Heart right ventricle (tissue), 16 donors: ENCODE data around the gene ATF2. TPM values are rescaled to one million over a fixed set of nuclear protein-coding genes. Genes with fewer than 3 reads are reported as not detected.

ENCODE experiments used
- ATAC-seq, 8 donors: fragments of 200-7000 bp; cut with Tn5 transposase; one replicate each; pipeline ENCODE4 v1.9.1; 2020; ENCODE audit warnings: mild to moderate bottlenecking in 8 of 8, moderate library complexity in 8 of 8, moderate number of reproducible peaks in 1 of 8
- DNase-seq, 2 donors: peaks; one replicate each; pipeline ENCODE4 v3.0.0-alpha.2; 2020
- H3K27ac ChIP-seq, 10 donors: fragments of 200-600 bp; sonication (generic) in 2 of 10; one replicate each; pipeline versions ENCODE4 v1.5.0 to v1.8.0; 2020 to 2022; ENCODE audit warnings: mild to moderate bottlenecking in 3 of 10
- H3K27me3 ChIP-seq, 7 donors: fragments of 200-600 bp; one replicate each; pipeline ENCODE4 v1.8.0; 2021 to 2022; ENCODE audit warnings: mild to moderate bottlenecking in 2 of 7
- H3K36me3 ChIP-seq, 9 donors: fragments of 200-600 bp; sonication (generic) in 1 of 9; one replicate each; pipeline versions ENCODE4 v1.5.0 to v1.8.0; 2020 to 2022; ENCODE audit warnings: mild to moderate bottlenecking in 2 of 9
- H3K4me1 ChIP-seq, 9 donors: fragments of 200-600 bp; sonication (generic) in 1 of 9; one replicate each; pipeline versions ENCODE4 v1.5.0 to v1.8.0; 2020 to 2022; ENCODE audit warnings: mild to moderate bottlenecking in 4 of 9
- H3K4me3 ChIP-seq, 10 donors: fragments of 200-600 bp; sonication (generic) in 2 of 10; one replicate each; pipeline versions ENCODE4 v1.5.0 to v1.8.0; 2020 to 2022; ENCODE audit warnings: mild to moderate bottlenecking in 7 of 10, moderate library complexity in 2 of 10
- H3K9me3 ChIP-seq, 11 donors: fragments of 200-600 bp in 10 of 11; sonication (generic) in 2 of 11; one replicate each; pipeline versions ENCODE4 v1.5.0 to v1.8.0; 2013 to 2022; ENCODE audit warnings: mild to moderate bottlenecking in 2 of 11, control low read depth in 1 of 11, moderate library complexity in 1 of 11
- CTCF ChIP-seq, 9 donors: fragments of 200-600 bp; sonication (generic) in 2 of 9; IDR thresholded peaks; one replicate each; pipeline versions ENCODE4 v1.5.0 to v1.8.0; 2021 to 2022; ENCODE audit warnings: antibody characterized with exemption in 9 of 9, mild to moderate bottlenecking in 5 of 9, moderate library complexity in 1 of 9
- WGBS, 2 donors: extraction: QIAGEN DNeasy Blood & Tissue Kit; methylation state at CpG; one replicate each; pipeline ENCODE4 v1.1.7; 2013; ENCODE audit warnings: inconsistent platforms in 1 of 2; 5-methylcytosine and 5-hydroxymethylcytosine counted together
- intact Hi-C, 10 donors: fragments of 100-400 bp; cut with DNase I; formaldehyde crosslinking; loops; one replicate each; pipeline versions ENCODE4 v1.11.1 to v1.14.2; 2022
- polyA plus RNA-seq, 2 donors: library from polyadenylated mRNA; stranded (reverse); fragments of 200-250 nt; gene quantifications; one replicate each; pipeline ENCODE4 v1.2.3, GENCODE V29; 2013
- total RNA-seq, 10 donors: library from RNA; stranded (reverse); fragmentation: NEBNext Ultra II Directional in 3 of 10; extraction: Animal tissue kit (Norgen Biotek cat#: 25700) in 3 of 10; gene quantifications; one replicate each; pipeline versions ENCODE4 v1.2.1 to v1.2.4, GENCODE V29; 2021 to 2023
- donor health status: Arrhythmogenic right ventricular cardiomyopathy.
- donor health status: ischemic (EF 13 %, LVEDD 7.1; RV severe dilation, severe dysfunction).
- donor health status: healthy with polysubstance abuse.
- donor health status: DM: no; HTN: yes; CAD: no.
- donor health status: DM: no; HTN: no; CAD: no.
- donor health status: ischemic (EF 25% LVEDD 6.9; RV normal size, moderate dysfunction).
- donor health status: ischemic (EF 25% LVEDD 5.7; RV mildly dilated, moderate dysfunction).
- donor health status: healthy.
- donor health status: DM: yes; HTN: yes; CAD: no.
- donor health status: Ischemic cardiomyopathy.
- donor health status: ischemic (EF 35%, LVEDD 5.7; RV mildly dilated, moderate dysfunction).
- donor health status: nonischemic (EF 11% LVEDD 7.7; RV severe dilation, severe dysfunction).
- donor health status: DM: yes; HTN: yes; CAD: no.
- donor health status: PGD.
- donor health status: ischemic (EF 29% LVEDD 5.4; RV normal size, mild dysfunction).
- donor health status: nonischemic (EF 23%, LVEDD 6.1; RV moderate dilation, normal function).

Gene ATF2
- total and polyA plus RNA-seq, 12 donors = 7.8 to 39.8 (median 29.0) TPM

DNA sequence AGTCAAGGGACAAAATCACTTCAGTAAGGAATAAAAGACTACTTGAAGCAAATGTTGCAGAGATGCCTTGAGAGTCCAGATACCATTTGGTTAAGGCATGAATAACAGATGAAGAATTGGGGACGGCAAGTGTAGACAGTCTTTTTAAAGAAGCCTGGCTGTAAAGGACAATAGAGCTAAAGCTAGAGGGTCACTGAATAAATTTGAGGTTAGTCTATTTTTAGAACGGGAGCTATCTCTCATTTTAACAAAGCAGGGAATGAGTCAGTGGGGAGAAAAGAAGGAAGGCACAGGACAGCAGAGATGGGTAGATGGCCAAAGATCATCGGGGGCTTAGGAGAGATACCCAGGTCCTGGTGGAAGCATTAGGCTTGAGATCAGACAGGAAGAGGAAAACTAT, 132.2 kb downstream of the ATF2 start:
- Histone ChIP-seq H3K4me3 (no peak overlapping the region), H3K4me1 (peaks cover 0 to 14% (median 3%) of the 10 kb centered on the region in 9 donors), H3K27ac (no peak overlapping the region), H3K36me3 (no peaks in the 10 kb centered on the region), H3K9me3 (no peaks in the 10 kb centered on the region), H3K27me3 (no peaks in the 10 kb centered on the region)
- intact Hi-C loops = loop anchor here in 2 of 10 donors (10.0 kb wide), 1 partner anchor 249 kb away; no protein-coding TSS in a partner anchor
- ATAC-seq = no peak
- 38 to 42% methylated on average over 3 of the region's 3 CpGs for WGBS, 2 donors
- DNase-seq = no peak
- no peak for TF ChIP-seq CTCF (IDR thresholded peaks at IDR 0.05)

- 93 to 95% methylated on average over 3 of the region's 3 CpGs for WGBS, 2 donors
- ATAC-seq (no peak), DNase-seq (no peak)
- intact Hi-C loops = loop anchor here in 3 of 10 donors (5.0 to 10.0 kb wide), 2 partner anchors 248 to 250 kb away; no protein-coding TSS in a partner anchor
- no peak overlapping the region for H3K4me3 ChIP-seq
- no peak for TF ChIP-seq CTCF (IDR thresholded peaks at IDR 0.05)
- H3K27ac ChIP-seq = no peak overlapping the region
- no peaks in the 10 kb centered on the region for H3K9me3 ChIP-seq
- no peaks in the 10 kb centered on the region for H3K36me3 ChIP-seq
- peaks cover 0 to 14% (median 3%) of the 10 kb centered on the region in 9 donors for H3K4me1 ChIP-seq
- H3K27me3 ChIP-seq = no peaks in the 10 kb centered on the region
These were observed 133.3 kb downstream of the ATF2 start for GRCh38 chr2:175034716-175035115.

- intact Hi-C loops = loop anchor here in 3 of 10 donors (5.0 to 10.0 kb wide), 2 partner anchors 252 to 254 kb away; no protein-coding TSS in a partner anchor
- Histone ChIP-seq H3K9me3 (no peaks in the 10 kb centered on the region), H3K4me1 (no peaks in the 10 kb centered on the region), H3K27ac (no peak overlapping the region), H3K4me3 (no peak overlapping the region), H3K36me3 (no peaks in the 10 kb centered on the region), H3K27me3 (no peaks in the 10 kb centered on the region)
- 82 to 84% methylated on average over 5 of the region's 5 CpGs for WGBS, 2 donors
- TF ChIP-seq CTCF (IDR thresholded peaks at IDR 0.05) = peak in 7 of 9 donors; percentile 23 to 52 (median 39)
- ATAC-seq = peak in 5 of 8 donors; percentile 48 to 82 (median 74)
- DNase-seq = no peak
These were observed 137.4 kb downstream of the ATF2 start for GRCh38 chr2:175030380-175031271.

DNA sequence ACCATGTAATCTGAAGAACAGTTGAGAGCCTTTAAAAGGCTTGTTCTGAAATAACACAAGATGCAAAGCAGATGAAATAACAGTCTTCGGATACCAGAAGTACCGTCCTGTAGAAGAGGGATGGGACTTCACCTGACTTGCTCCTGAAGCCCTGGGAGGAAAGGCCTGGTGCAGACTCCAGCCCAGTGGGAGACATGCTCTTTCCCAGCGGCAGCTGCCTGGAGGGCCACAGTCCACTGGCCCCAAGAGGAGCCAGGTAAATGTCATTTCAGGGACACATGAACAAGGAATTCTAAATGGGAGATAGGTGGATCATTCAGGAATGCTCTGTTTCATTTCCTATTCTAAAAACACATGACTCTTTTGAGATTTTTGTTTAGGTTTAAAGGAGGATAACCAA, 140.2 kb downstream of the ATF2 start:
- Histone ChIP-seq H3K4me1 (no peaks in the 10 kb centered on the region), H3K4me3 (no peak overlapping the region), H3K36me3 (no peaks in the 10 kb centered on the region), H3K27me3 (no peaks in the 10 kb centered on the region), H3K9me3 (no peaks in the 10 kb centered on the region), H3K27ac (peak overlapping the region in 1 of 10 donors; percentile 25)
- intact Hi-C loops = no loop called here
- TF ChIP-seq CTCF (IDR thresholded peaks at IDR 0.05) = no peak
- ATAC-seq (no peak), DNase-seq (no peak)
- 89 to 94% methylated on average over 3 of the region's 3 CpGs for WGBS, 2 donors
